Stimulated activated CD8-positive, alpha-beta memory T cell treated with anti-CD3 and anti-CD28 coated beads, Interleukin-15, amount 100 ng/mL, for 24 hours (primary cell): ENCODE data around the gene PAPPA.

ENCODE experiments used
- DNase-seq: peaks from one replicate; pipeline ENCODE4 v3.0.0-alpha.2; 2020; ENCODE audit warnings: low read depth

The PAPPA gene, protein sequence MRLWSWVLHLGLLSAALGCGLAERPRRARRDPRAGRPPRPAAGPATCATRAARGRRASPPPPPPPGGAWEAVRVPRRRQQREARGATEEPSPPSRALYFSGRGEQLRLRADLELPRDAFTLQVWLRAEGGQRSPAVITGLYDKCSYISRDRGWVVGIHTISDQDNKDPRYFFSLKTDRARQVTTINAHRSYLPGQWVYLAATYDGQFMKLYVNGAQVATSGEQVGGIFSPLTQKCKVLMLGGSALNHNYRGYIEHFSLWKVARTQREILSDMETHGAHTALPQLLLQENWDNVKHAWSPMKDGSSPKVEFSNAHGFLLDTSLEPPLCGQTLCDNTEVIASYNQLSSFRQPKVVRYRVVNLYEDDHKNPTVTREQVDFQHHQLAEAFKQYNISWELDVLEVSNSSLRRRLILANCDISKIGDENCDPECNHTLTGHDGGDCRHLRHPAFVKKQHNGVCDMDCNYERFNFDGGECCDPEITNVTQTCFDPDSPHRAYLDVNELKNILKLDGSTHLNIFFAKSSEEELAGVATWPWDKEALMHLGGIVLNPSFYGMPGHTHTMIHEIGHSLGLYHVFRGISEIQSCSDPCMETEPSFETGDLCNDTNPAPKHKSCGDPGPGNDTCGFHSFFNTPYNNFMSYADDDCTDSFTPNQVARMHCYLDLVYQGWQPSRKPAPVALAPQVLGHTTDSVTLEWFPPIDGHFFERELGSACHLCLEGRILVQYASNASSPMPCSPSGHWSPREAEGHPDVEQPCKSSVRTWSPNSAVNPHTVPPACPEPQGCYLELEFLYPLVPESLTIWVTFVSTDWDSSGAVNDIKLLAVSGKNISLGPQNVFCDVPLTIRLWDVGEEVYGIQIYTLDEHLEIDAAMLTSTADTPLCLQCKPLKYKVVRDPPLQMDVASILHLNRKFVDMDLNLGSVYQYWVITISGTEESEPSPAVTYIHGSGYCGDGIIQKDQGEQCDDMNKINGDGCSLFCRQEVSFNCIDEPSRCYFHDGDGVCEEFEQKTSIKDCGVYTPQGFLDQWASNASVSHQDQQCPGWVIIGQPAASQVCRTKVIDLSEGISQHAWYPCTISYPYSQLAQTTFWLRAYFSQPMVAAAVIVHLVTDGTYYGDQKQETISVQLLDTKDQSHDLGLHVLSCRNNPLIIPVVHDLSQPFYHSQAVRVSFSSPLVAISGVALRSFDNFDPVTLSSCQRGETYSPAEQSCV (N-terminal part only)

DNA sequence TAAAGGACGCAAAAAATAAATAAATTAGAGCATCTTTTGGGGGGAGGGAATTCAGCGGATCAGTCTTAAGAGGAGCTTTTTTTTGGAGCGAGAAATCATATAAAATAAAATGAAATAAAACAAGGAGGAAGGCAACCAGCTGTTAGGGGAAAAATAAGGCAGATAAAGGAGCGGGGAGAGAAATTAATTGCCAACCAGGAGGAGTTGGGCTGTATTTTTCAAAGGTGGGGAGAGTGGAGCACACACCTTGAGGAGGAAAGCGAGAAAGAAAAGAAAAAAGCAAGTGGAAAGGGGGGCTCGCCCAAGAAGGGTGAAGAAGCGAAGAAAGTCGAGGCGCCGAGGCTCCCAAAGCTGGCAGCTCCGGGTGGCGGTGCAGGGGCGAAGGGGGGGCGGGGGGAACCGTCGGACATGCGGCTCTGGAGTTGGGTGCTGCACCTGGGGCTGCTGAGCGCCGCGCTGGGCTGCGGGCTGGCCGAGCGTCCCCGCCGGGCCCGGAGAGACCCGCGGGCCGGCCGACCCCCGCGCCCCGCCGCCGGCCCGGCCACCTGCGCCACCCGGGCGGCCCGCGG is at the start of gene PAPPA:
Gene PAPPA (plus strand): TSS at position 27 of the 569 bp plus-strand sequence. CDS start 382 bp downstream, at position 409.
- no peak for DNase-seq

DNA sequence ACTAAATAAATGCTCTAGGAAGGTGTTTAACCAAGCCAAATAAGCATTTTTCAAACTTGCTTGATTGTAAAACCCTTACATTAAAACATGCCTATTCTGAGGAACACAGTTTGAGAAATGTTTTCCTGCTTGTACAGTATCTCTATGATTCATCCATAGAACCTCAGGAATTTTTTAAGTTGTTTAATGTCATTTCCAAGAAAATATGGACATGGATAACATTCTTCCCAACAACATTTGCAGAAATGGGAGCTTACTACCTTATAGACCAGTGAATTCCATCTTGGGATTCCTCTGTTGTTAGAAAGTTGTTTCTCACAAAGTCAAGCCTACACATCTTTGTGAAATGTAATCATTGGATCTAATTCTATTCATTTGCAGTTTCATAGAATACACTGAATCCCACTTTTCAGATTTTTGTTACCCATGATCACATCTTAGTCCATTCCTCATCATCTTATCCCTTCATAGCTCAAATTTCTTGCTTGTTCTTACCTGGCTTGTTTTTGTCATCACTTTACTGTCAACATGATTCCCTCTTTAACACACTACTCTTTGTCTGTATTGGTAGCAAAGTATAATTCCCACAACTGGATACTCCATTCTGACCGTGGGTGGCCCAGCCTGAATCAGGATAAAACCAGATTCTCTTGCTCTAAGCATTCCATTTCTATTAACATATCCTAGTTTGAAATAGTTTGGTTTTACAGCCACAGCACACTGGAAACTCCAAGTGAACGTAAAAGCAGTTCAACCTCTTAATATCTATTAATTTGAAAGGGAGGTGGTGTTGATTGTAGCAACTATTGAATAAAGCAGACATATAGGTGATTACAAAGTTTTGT is 49.4 kb upstream of the PAPPA start:
- DNase-seq = no peak

DNA sequence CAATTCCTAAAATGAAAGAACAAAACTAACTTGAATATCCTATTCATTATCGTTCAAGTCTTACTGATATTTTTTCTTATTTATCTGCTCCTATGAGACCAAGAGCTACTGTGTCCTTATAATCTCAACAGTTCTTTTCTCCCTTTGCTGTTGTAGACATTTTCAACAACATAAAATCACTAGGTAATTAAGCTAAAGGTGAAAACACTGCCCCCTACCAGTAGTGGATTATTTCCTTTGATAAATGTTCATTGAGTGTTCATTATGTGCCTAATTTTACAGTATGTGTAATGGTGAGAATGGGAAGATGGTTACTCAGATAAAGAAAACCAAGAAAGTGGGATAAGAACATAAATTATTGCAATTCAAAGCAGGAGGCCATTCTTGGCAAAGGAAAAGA is 41.4 kb upstream of the PAPPA start:
- DNase-seq = no peak

DNA sequence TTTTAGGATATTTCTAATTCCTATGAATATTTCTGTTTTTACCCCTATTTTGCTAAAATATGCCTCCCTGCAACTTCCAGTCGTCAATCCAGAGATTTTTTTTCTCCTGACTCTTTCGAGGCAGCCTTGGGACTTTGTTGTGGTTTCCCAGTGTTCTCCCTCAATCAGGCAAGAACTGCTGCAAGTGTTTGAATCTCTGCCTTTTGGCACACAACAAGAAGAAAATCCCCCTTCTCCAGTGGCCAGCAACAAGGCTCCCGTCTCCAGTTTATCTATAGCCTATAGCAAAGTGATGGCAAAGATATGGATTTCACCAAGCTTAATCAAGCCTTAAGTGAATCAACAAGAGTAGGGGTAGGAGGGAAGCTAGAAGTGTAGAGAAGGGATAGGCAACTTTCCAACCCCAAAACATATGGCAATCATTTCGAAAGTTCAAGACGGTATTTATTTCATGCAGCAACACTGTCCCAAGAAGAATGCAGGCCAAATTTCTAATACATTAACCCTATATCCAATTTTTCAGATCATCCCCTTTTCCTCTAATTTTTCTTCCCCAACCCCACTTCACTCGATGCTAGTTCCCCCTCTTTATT is 37.7 kb upstream of the PAPPA start:
- DNase-seq = no peak

DNA sequence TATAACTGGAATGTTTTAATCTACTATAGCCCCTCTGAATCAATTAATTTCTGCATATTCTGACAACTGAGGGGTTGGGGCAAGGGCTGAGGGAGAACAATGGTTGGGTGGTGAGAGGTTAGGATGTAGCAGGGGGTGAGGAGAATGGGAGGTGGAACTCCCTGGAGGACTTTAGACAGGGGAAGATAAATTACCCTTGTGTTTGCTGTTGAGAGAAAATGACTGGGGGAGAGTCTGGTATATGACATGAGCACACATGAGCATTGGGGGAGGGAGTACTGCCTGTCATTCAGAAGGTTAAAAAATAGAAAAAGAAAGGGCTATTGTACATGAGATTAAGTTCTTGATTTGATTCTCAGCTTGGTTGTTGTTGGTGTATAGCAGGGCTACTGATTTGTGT is 37.2 kb upstream of the PAPPA start:
- DNase-seq = no peak

DNA sequence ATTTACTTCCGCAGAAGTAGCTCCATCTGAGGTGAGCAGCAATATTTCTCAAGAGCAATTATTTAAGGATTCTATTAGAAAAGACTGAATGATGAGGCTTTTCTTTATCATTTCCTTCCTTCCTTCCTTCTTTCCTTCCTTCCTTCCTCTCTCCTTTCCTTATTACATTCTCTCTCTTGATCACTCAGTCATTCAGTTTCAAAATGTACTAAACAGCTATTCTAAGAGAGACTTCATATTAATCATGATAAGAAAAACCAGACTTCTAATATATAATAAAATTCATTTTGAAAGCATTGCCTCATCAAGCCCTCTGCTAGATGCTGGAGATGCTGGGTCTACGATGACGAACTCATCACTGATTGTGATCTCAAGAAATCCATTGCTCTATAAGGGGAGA is 30.4 kb upstream of the PAPPA start:
- DNase-seq = no peak

DNA sequence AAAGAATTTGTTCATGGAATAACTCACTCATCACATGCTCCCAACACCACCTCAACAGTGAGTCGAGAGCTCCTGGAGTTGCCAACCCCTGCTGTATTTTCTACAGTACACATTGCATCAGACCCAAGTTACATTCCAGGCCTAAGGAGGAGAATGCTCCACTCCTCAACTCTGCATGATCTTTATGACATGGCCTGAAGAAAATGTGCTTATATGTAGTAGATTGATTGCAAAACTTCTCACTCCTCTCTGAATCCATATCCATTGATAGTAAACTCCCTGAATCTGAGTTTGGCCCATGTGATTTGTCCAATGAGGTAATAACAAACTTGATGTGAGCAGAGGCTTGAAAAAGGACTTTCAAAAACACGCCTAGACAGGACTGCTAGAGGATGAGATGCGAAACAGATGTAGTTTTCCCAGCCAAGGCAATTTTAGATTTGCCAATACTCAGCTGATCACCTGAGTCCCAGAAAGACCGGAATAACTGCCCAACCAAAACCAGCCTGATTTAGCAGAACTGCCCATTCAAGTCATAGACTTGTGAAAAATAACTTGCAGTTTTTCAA is 29.0 kb upstream of the PAPPA start:
- DNase-seq = no peak

DNA sequence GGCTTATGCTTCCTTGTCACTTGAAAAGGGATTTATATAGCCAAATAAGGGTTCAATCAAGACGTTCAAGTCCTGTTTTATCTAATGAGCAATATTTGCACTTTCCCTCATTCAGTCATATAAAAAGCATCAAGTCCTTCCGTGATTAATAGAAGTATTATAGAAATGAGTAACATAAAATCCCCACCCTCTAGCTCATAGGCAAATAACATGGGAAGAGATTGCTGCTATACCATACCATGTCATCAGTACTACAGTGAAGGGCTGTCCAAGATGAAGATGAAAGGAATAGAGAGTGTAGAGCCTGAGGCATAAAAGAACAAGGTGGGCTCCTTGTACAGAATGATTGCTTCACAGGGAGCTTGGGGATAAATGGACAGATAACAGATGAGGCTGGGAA is 20.4 kb upstream of the PAPPA start:
- DNase-seq = no peak

DNA sequence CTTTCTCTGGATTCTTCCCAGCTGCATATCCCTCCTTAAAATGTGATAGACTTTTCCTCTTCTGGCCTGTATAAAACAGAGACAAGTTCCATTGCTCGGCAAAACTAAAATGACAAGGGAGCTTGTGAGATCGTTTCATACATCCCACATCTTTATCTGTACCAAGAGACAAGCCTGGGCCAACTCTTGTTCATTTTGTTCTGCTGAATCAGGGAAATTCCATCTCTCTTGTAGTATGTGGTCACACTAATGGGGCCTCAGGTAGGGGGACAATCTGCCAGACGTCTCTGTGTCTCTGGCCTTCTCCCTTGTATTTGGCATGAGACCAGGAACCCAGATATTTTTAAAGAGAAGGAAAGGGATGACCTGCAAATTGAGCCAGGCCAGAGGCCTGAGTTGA is 18.6 kb upstream of the PAPPA start:
- no peak for DNase-seq

DNA sequence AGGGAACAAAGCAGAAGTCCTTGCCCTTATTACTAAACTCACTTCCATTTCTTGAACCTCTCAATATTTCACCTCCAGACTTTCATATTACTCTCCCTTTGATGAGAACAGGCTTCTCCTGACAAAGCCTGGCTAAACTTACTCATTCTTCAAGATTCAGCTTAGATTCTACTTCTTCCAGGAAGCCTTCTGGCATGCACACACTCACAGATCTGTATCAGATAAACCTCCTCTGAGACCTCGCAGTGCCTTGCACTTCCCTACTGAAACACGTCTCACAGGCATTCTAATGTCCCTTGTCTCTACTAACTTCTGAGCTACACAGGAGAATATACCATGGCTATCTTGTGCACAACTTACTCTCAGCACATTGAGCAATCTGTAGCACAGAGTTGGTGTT is 16.6 kb upstream of the PAPPA start:
- no peak for DNase-seq

DNA sequence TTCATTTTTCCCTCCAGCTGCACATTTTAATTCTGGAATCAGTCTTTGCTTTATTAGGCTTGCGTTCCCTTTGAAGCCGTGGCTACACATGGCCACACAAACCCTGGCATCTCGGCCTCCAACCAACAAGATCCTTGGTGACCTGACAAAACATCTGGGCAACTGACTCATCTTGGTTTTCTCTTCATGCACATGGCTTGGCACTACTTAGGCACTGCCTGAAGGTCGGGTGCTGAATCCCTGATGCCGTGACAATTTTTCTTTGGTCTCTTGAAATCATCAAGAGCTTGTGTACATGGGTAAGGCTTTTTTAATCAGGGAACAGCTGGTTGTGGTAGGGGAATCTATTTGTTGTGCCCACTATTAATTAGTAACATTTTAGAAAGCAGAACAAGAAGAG is 16.0 kb upstream of the PAPPA start:
- no peak for DNase-seq

DNA sequence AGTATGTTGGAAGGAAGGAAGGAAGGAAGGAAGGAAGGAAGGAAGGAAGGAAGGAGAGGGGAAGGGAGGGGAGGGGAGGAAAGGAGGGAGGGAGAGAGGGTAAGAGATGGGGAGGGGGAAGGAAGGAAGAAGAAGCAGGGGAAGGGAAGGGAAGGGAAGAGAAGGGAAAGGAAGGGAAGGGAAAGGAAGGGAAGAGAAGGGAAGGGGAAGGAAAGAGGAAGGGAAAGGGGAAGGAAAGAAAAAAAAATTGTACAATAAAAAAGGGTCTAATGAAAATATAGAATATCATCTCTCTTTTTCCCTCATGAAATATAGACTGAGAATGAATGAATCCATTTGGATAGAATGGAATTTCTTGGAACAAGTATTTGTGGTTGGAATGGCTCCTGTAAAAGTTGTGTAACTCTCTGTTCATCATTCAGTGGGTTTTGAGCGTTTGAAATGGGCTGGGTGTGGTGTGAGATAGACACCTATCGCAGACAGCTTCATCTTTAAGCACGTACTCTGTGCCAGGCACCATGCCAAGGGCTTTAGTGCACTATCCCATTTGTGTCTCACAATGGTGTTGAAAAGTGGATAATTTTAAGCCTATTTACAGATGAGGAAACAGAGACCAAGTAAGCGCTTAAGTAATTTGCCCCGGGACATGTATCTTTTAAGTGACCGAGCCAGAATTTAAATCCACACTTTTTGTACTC is 11.6 kb upstream of the PAPPA start:
- DNase-seq = no peak

DNA sequence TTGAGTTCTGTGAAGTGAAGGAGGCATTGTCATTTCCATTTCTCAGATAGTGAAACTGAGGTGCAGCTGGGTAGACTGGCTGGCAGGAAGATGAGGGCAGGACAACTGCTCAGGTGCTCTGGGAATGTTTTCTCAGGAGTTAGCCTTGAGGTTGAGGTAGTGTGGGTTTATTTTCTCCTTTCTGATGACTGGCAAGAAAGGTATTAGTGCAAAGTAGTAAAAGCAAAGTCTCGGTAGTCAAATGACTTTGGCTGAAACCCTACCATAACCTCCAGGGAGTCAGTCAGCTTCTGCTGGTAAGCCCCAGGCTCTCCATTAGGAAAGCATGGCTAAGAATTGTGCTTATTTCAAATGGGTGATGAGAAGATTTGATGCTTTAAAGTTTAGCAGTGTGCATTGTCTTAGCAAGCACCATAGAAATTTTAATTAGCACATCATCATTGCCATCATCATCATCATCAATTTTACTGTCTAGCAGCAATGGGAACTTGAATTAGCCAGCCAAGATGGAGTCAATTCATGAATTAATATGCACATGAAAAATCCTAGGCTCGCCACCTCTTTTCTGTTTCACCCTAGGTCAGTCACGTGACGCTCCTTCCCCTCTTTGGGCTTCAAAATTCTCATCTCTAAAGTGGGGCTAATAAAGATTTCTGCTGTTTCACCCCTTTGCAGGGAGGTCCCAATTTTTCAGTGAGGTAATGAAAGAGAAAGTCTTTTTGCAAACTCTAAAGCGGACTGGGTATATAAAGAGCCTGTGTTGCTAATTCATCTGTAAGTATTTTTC is 10.7 kb upstream of the PAPPA start:
- DNase-seq = no peak

DNA sequence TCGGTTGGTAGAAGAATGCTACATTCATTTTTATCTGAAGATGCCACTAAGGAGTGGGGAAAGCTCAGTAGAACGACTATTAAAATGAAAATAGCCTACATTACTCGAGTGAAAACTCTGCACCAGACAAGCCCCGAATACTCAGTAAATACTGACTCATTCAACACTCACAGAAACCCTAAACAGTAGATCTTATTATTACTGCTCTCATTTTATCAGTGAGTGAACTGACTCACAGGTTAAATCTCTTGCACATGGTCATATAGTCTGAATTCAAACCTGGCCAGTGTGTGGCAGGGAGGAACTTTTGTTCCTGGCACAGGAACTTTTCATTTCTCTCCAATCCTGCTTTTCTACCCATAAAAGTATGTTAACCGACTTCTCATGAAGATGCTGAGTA is 9.6 kb upstream of the PAPPA start:
- no peak for DNase-seq

DNA sequence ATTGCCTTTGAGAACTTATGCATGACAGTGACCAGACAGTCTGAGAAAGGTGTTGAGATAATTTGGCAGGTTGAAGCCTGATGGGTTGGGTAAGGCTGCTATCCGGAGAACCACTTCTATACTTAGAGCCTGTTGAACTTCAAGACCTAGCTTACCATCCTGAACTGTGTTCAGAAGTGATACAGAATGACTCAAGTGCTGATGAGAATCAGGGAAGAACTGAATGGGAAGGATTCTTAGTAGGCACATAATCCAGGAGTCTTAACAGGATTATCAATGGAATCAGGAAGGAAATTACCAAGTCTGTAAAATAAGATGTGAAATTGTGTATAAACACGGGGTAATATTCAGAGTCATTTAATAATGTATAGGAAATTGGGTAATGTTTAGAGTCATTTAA is 9.0 kb upstream of the PAPPA start:
- DNase-seq = no peak

DNA sequence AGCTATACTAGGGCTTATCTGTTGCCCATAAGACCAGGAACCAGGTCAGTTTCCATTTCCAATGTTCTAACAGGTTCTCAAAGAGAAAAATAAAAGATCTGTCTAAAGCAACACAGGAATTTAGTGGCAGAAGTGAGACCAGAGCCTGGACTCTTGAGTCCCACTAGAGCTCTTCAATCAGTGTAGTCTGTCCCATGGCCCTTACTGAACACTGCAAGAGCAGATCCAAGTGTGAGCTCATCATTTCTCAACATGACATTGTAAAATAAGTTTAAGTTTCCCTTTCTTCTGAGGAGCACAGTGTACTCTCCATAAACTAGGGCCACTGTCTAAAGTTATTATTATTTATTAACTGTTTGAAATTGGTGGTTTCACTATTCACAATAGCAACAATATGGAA is 8.6 kb upstream of the PAPPA start:
- no peak for DNase-seq

DNA sequence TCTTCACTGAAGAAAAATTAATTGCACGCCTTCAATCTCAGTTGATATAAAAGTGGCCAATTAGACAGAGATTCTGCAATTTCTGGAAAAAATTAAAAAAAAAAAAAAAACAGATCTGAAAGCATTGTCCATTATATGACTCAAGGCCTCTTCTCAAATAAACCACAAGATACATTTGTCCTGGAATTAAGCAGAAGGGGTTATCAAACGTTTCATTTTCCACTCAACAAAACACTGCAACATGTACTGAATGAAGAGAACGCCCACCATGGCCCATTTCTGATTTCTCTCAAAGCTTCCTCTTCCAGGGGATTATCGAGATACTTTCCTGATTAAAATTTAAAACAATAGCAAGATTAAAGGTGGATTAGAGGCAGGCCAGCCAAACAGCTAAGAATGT is 5.8 kb upstream of the PAPPA start:
- no peak for DNase-seq

DNA sequence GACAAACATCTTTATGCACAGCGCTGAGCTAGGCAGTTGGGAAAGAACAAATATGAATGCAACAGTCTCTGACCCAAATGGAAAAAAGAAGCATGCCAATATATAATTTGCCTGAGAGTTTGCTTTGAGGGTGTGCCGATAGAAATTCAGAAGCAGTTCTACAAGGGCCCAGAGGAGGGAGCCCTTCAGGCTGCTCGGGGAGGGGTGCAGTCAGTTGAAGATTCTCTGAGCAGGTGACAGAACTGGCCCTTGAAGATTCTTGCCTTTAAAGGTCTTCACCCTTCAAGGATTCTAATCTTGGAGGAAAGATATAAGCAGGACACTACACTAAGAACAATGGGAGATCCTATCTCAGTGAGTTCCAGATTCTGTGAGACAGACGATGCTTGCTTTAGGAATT is 3.7 kb upstream of the PAPPA start:
- no peak for DNase-seq

DNA sequence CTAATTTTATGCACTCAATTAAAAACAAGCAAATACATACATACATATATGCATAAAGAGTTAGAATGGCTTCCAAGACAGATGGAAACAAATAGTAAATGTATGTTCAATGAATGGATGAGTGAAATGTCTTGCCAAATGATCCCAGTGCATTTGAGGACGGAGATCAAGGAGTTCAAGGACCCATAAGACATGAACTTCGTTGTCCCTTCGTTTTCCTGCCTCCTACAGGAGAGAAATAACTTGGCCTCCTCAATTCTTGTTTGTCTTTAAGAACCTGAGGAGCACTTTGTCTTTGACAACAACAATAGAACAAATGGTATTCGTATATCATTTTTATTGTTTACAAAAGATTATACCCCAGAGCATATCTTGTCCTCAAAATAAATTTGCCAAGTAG is 2.4 kb upstream of the PAPPA start:
- no peak for DNase-seq
